A673 (cell line): ENCODE results near the gene VPS13D. TPM values are rescaled to one million over a fixed set of nuclear protein-coding genes. Genes with fewer than 3 reads are reported as not detected.

Source experiments
- BruUV-seq: library from RNA; stranded (reverse); fragments of 400-500 nt; replicated peaks from 2 replicates; lab custom pipeline; 2021; lab: Mats Ljungman, UMichigan
- CTCF ChIA-PET: fragments of 300-600 bp; sonication (Branson Sonifier 250); formaldehyde crosslinking; loops from one replicate; lab custom pipeline; 2022; ENCODE audit warnings: antibody characterized with exemption; lab: Charles Lee
- POLR2A ChIA-PET: fragments of 300-600 bp; sonication (Branson Sonifier 250); formaldehyde crosslinking; loops from one replicate; lab custom pipeline; 2022; ENCODE audit warnings: antibody characterized with exemption; ENCODE audit not compliant: low non-redundant PET; lab: Charles Lee
- DNase-seq: peaks from one replicate; pipeline ENCODE4 v3.0.0-alpha.2; 2015; ENCODE audit warnings: low spot score
- H3K27ac ChIP-seq: fragments of 200-600 bp; sonication (generic); 2 replicates; pipeline ENCODE4 v1.5.1; 2016; ENCODE audit warnings: mixed run types, low read depth, mild to moderate bottlenecking, mixed read lengths, antibody characterized with exemption, low read length; ENCODE audit not compliant: poor library complexity, severe bottlenecking
- H3K27me3 ChIP-seq: fragments of 200-600 bp; sonication (generic); replicated peaks from 2 replicates; pipeline ENCODE4 v1.6.1; 2017; ENCODE audit warnings: mixed run types, low read depth, mild to moderate bottlenecking, mixed read lengths, antibody characterized with exemption, low read length; ENCODE audit not compliant: insufficient read depth, poor library complexity
- H3K36me3 ChIP-seq: fragments of 200-600 bp; sonication (generic); 2 replicates; pipeline ENCODE4 v1.6.1; 2016; ENCODE audit warnings: mixed run types, mild to moderate bottlenecking, mixed read lengths, antibody characterized with exemption, low read length; ENCODE audit not compliant: insufficient read depth, poor library complexity, severe bottlenecking
- H3K4me1 ChIP-seq: fragments of 200-600 bp; sonication (generic); 2 replicates; pipeline ENCODE4 v1.6.1; 2017; ENCODE audit warnings: mixed run types, mild to moderate bottlenecking, mixed read lengths, antibody characterized with exemption, low read length; ENCODE audit not compliant: insufficient read depth, poor library complexity, severe bottlenecking
- H3K4me3 ChIP-seq: fragments of 200-600 bp; sonication (generic); 2 replicates; pipeline ENCODE4 v1.5.1; 2016; ENCODE audit warnings: low read depth, mixed run types, mild to moderate bottlenecking, mixed read lengths, low read length; ENCODE audit not compliant: poor library complexity, severe bottlenecking
- H3K9me3 ChIP-seq: fragments of 200-600 bp; sonication (generic); 2 replicates; pipeline ENCODE4 v1.6.1; 2016; ENCODE audit warnings: mixed run types, low read depth, mild to moderate bottlenecking, mixed read lengths, antibody characterized with exemption, low read length; ENCODE audit not compliant: poor library complexity, severe bottlenecking
- EZH2 ChIP-seq: fragments of 200-600 bp; sonication (generic); IDR thresholded peaks from 2 replicates; pipeline ENCODE4 v1.6.1; 2017; ENCODE audit warnings: borderline replicate concordance, low read depth, mild to moderate bottlenecking, mixed read lengths, antibody characterized with exemption, low read length; ENCODE audit not compliant: poor library complexity, severe bottlenecking
- intact Hi-C: fragments of 100-400 bp; cut with micrococcal nuclease; formaldehyde crosslinking; loops from one replicate; pipeline ENCODE4 v1.10.0; 2022; ENCODE audit not compliant: unreplicated experiment
- total RNA-seq: library from RNA; stranded (reverse); gene quantifications from 2 replicates; pipeline ENCODE4 v1.2.3, GENCODE V29; 2021
- TF ChIP-seq, protein P1 (sequence below): fragments of 300-800, 200-600 bp; sonication (generic); conservative IDR thresholded peaks from 2 replicates; pipeline ENCODE4 v1.5.1; 2017; ENCODE audit warnings: low read depth, mild to moderate bottlenecking, antibody characterized with exemption, low read length, moderate library complexity, mixed read lengths

Gene VPS13D
- total RNA-seq, 1 experiment from 2014 or later, result 32.5 TPM

- POLR2A ChIA-PET, result no interaction called here
- intact Hi-C loops, result loop anchor here (2.0 kb wide), 2 partner anchors 304 to 344 kb away; partner anchors contain the start of gene DHRS3
- Histone ChIP-seq H3K9me3 (no peaks in the 10 kb centered on the region), H3K36me3 (peaks cover 12% of the 10 kb centered on the region), H3K4me3 (no peak overlapping the region), H3K27ac (no peak overlapping the region), H3K4me1 (peaks cover 5% of the 10 kb centered on the region), H3K27me3 (no peaks in the 10 kb centered on the region)
- CTCF ChIA-PET, result interaction anchor here (1.7 to 1.8 kb wide), 2 partner anchors 305 to 345 kb away, joined by 9 to 10 read pairs; no protein-coding TSS in a partner anchor
- peak; percentile 46 for DNase-seq
- no TSS peak for BruUV-seq
- TF ChIP-seq EZH2, result no peak
- TF ChIP-seq, protein P1, sequence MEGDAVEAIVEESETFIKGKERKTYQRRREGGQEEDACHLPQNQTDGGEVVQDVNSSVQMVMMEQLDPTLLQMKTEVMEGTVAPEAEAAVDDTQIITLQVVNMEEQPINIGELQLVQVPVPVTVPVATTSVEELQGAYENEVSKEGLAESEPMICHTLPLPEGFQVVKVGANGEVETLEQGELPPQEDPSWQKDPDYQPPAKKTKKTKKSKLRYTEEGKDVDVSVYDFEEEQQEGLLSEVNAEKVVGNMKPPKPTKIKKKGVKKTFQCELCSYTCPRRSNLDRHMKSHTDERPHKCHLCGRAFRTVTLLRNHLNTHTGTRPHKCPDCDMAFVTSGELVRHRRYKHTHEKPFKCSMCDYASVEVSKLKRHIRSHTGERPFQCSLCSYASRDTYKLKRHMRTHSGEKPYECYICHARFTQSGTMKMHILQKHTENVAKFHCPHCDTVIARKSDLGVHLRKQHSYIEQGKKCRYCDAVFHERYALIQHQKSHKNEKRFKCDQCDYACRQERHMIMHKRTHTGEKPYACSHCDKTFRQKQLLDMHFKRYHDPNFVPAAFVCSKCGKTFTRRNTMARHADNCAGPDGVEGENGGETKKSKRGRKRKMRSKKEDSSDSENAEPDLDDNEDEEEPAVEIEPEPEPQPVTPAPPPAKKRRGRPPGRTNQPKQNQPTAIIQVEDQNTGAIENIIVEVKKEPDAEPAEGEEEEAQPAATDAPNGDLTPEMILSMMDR, result peak; percentile 63
These were observed 84.6 kb downstream of the VPS13D start for GRCh38 chr1:12314333-12314903.

DNA sequence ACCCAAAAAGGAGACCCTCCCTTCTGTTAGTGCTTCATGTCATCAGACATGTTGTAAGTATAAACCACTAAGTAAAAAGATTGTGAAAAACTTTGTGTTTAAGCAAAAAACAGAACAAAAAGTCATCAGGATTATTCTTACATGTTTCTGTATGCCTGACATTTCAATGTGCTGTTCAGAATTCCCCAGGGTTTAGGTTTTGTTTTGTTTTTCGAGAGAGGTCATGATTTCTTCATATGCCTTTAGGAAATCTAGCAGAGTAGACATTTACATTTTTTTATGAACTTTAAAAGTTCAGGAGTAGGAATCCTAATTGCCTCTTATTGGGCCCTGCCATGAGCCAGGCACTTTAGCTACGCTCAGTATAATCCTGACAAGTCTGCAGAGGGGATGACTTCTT is 85.3 kb downstream of the VPS13D start:
- intact Hi-C loops, result loop anchor here (2.0 kb wide), 2 partner anchors 304 to 344 kb away; partner anchors contain the start of gene DHRS3
- H3K36me3 ChIP-seq, result peaks cover 12% of the 10 kb centered on the region
- POLR2A ChIA-PET, result no interaction called here

GRCh38 chr1:12316331-12316730 is 86.5 kb downstream of the VPS13D start:
- intact Hi-C loops, result no loop called here

More for the DNA sequence above, 85.3 kb downstream of the VPS13D start:
- CTCF ChIA-PET, result interaction anchor here (1.7 to 1.8 kb wide), 2 partner anchors 304 to 344 kb away, joined by 9 to 10 read pairs; no protein-coding TSS in a partner anchor
- no peaks in the 10 kb centered on the region for H3K27me3 ChIP-seq
- no peaks in the 10 kb centered on the region for H3K9me3 ChIP-seq
- peaks cover 3% of the 10 kb centered on the region for H3K4me1 ChIP-seq
- no TSS peak for BruUV-seq
- no peak overlapping the region for H3K4me3 ChIP-seq
- TF ChIP-seq, protein P1, result no peak
- TF ChIP-seq EZH2, result no peak
- H3K27ac ChIP-seq, result no peak overlapping the region
- no peak for DNase-seq

More at GRCh38 chr1:12316331-12316730, 86.5 kb downstream of the VPS13D start:
- no TSS peak for BruUV-seq
- ChIA-PET POLR2A (no interaction called here), CTCF (no interaction called here)
- Histone ChIP-seq H3K9me3 (no peaks in the 10 kb centered on the region), H3K4me3 (no peak overlapping the region), H3K36me3 (peaks cover 12% of the 10 kb centered on the region), H3K27ac (no peak overlapping the region), H3K4me1 (no peaks in the 10 kb centered on the region), H3K27me3 (no peaks in the 10 kb centered on the region)
- no peak for DNase-seq
- TF ChIP-seq EZH2, result no peak
- TF ChIP-seq, protein P1, result no peak
